Tibial artery (tissue), 4 donors: ENCODE data around the gene PAQR5.
"Not testable (repeated sequence)": the region's sequence is repeated elsewhere in the genome, so short reads cannot be mapped to it uniquely, and the experiment has no call there.

Source experiments
- DNase-seq, 2 donors: peaks; one replicate each; pipeline ENCODE4 v3.0.0-alpha.2; 2019
- H3K27ac ChIP-seq, 2 donors: fragments of 200-600 bp; sonication (generic) in 1 of 2; 1 replicate in 1 of 2; 2 replicates in 1 of 2; pipeline ENCODE4 v1.5.1; 2018 to 2019; ENCODE audit warnings: mild to moderate bottlenecking in 1 of 2
- H3K27me3 ChIP-seq, 2 donors: fragments of 200-600 bp; sonication (generic) in 1 of 2; one replicate each; pipeline versions ENCODE4 v1.5.1 to v1.6.0; 2016 to 2019
- H3K36me3 ChIP-seq, 3 donors: fragments of 200-600 bp; sonication (generic) in 2 of 3; one replicate each; pipeline ENCODE4 v1.5.1; 2016 to 2019; ENCODE audit warnings: mild to moderate bottlenecking in 2 of 3
- H3K4me1 ChIP-seq, 4 donors: fragments of 200-600 bp; sonication (generic) in 2 of 4; 1 replicate in 3 of 4; 2 replicates in 1 of 4; pipeline ENCODE4 v1.5.1; 2016 to 2019
- H3K4me3 ChIP-seq, 2 donors: fragments of 200-600 bp; sonication (generic) in 1 of 2; 1 replicate in 1 of 2; 2 replicates in 1 of 2; pipeline ENCODE4 v1.5.1; 2018 to 2019; ENCODE audit warnings: mild to moderate bottlenecking in 2 of 2
- H3K9me3 ChIP-seq, 3 donors: fragments of 200-600 bp; sonication (generic) in 1 of 3; one replicate each; pipeline ENCODE4 v1.5.1; 2016 to 2019
- intact Hi-C: fragments of 100-400 bp; cut with DNase I; formaldehyde crosslinking; loops from one replicate; pipeline ENCODE4 v1.15.0; 2023; ENCODE audit warnings: low total_unique reads
- TF ChIP-seq, protein P1 (sequence below), 2 experiments: fragments of 200-600 bp in 1 of 2; fragments of 450-650 bp in 1 of 2; IDR thresholded peaks; one replicate each; pipeline ENCODE4 v1.5.1; 2017 to 2019; ENCODE audit warnings: antibody characterized with exemption in 2 of 2, mild to moderate bottlenecking in 1 of 2, moderate library complexity in 1 of 2

The PAQR5 gene

DNA sequence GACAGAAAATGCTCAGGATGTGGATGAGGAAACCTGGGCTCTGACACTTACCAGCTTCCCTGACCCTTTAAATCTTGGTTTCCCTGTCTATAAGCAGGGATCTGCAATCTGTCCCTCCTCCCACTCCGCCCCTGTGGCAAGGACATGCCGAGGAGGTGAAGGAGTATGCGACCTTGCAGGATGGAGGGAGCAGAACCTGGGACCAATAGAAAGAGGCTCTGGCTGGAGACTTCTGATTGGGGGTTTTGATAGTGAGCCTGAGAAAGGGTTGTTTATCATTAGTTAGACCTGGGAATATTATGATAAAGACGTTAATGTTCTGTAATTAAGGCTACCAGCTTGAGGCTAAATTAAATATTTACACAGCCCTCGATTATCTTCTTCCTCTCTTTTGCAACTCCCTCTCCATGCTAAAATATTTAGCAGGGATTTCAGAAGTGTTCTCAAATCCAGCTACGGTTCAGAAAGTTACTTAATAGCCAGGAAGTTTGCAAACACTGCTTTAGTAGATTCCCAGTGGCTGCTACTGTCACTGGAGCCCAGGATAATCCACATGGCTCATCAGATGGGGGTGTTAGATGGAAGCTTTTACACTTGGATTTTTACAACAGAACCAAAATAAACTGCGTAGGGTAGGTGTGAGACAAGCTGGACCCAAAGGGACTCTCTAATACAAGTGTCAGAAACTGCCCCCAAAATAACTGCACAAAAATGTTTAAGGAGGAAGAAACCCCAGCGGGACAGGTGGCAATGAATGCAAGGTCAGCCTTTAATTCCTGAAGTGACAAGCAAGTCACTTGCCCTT is 9.2 kb upstream of the PAQR5 start:
- TF ChIP-seq, protein P1, sequence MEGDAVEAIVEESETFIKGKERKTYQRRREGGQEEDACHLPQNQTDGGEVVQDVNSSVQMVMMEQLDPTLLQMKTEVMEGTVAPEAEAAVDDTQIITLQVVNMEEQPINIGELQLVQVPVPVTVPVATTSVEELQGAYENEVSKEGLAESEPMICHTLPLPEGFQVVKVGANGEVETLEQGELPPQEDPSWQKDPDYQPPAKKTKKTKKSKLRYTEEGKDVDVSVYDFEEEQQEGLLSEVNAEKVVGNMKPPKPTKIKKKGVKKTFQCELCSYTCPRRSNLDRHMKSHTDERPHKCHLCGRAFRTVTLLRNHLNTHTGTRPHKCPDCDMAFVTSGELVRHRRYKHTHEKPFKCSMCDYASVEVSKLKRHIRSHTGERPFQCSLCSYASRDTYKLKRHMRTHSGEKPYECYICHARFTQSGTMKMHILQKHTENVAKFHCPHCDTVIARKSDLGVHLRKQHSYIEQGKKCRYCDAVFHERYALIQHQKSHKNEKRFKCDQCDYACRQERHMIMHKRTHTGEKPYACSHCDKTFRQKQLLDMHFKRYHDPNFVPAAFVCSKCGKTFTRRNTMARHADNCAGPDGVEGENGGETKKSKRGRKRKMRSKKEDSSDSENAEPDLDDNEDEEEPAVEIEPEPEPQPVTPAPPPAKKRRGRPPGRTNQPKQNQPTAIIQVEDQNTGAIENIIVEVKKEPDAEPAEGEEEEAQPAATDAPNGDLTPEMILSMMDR (IDR thresholded peaks at IDR 0.05) = no peak
- DNase-seq = no peak
- H3K27ac ChIP-seq = no peak overlapping the region
- H3K27me3 ChIP-seq = no peaks in the 10 kb centered on the region
- no peaks in the 10 kb centered on the region for H3K9me3 ChIP-seq
- no peak overlapping the region for H3K4me3 ChIP-seq
- H3K36me3 ChIP-seq = no peaks in the 10 kb centered on the region
- intact Hi-C loops = no loop called here
- no peaks in the 10 kb centered on the region for H3K4me1 ChIP-seq

DNA sequence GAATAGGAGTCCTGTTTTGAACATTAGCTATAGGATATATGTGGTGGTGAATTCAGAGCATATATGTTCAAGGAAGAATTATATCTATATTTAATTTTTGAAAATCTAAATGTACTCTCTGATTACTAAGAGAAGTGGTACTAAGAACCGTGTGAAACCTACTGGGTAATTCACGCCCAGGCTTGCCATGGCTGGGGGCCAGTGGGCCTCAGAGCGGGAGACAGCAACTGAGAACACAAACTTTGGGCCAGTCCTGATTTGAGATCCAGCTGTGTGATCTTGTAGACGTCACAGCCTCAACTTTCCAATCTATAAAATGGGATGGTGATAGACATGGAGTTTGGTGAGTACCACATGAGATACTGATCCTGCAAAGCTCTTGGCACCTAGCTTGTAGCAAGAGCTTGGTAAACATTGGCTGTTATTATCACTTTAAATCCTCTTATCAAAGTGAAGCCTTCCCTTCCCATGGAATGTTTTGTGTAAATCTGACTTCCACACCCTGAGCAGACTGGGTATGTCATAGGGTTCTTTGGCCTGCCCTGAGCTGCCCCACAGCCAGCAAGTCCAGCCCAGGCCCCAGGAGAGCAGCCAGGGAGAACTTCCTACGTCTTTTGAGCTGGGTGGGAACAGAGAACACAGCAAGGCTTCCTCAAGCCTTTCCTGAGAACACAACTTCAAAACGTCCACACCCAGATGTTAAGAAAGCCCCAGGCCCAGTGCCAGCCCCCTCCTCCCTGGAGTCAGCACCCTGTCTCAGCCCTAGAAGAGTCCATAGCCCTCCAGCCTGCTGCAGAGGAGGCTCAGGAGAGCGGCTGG is 8.2 kb upstream of the PAQR5 start:
- Histone ChIP-seq H3K36me3 (no peaks in the 10 kb centered on the region), H3K4me1 (no peaks in the 10 kb centered on the region), H3K27me3 (no peaks in the 10 kb centered on the region), H3K9me3 (no peaks in the 10 kb centered on the region), H3K27ac (no peak overlapping the region), H3K4me3 (no peak overlapping the region)
- DNase-seq = peak in 1 of 2 donors; percentile 25
- intact Hi-C loops = no loop called here
- TF ChIP-seq, protein P1 (IDR thresholded peaks at IDR 0.05) = no peak

DNA sequence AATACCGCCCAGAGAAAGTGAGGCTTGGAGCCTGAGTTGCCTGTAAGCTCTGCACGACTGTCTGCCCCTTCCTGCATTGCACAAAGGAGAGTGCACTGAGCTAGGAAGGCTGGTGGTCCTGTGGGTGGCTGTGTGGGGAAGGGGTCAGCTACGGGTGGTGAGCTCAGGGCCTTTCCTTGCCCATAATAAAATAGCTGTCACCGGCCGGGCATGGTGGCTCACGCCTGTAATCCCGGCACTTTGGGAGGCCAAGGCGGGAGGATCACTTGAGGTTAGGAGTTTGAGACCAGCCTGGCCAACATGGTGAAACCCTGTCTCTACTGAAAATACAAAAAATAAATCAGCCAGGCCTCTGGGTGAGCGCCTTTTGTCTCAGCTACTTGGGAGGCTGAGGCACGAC is 7.1 kb upstream of the PAQR5 start:
- H3K9me3 ChIP-seq, H3K27me3 ChIP-seq, H3K4me3 ChIP-seq, H3K27ac ChIP-seq, H3K36me3 ChIP-seq, DNase-seq, intact Hi-C loops, H3K4me1 ChIP-seq: not testable (repeated sequence)

DNA sequence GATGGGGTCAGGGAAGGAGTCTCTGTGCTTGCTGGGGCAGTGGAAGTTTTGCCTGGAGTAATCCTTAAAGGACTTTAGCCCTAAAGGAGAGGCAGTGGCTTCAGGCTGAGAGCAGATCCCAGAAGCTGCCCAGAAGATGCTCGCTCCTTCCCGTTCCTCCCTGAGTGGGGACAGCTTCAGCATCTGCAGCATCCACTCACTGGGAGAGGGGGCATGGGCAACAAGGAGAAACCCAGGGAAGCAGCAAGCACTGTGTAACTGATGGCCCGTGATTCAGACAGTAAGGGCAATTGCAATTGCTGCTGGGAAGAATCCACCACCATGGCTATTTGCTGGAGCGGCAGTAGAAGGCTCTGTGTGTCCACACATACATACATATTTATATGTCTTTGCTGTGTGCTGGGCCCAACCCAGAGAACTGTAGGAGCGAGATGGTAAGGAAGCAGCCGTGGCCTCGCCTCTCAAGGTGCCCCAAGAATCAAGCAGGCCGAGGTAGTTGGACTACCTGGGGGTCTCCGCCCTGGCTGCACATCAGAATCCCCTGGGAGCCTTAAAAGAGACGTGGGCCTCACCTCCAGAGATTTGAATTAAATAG is 5.8 kb upstream of the PAQR5 start:
- peaks cover 0 to 12% of the 10 kb centered on the region in 2 donors for H3K27me3 ChIP-seq
- DNase-seq = peak in 1 of 2 donors; percentile 40
- H3K4me1 ChIP-seq = no peaks in the 10 kb centered on the region
- TF ChIP-seq, protein P1 (IDR thresholded peaks at IDR 0.05) = no peak
- H3K9me3 ChIP-seq = no peaks in the 10 kb centered on the region
- intact Hi-C loops = no loop called here
- H3K4me3 ChIP-seq = no peak overlapping the region
- no peak overlapping the region for H3K27ac ChIP-seq
- no peaks in the 10 kb centered on the region for H3K36me3 ChIP-seq

DNA sequence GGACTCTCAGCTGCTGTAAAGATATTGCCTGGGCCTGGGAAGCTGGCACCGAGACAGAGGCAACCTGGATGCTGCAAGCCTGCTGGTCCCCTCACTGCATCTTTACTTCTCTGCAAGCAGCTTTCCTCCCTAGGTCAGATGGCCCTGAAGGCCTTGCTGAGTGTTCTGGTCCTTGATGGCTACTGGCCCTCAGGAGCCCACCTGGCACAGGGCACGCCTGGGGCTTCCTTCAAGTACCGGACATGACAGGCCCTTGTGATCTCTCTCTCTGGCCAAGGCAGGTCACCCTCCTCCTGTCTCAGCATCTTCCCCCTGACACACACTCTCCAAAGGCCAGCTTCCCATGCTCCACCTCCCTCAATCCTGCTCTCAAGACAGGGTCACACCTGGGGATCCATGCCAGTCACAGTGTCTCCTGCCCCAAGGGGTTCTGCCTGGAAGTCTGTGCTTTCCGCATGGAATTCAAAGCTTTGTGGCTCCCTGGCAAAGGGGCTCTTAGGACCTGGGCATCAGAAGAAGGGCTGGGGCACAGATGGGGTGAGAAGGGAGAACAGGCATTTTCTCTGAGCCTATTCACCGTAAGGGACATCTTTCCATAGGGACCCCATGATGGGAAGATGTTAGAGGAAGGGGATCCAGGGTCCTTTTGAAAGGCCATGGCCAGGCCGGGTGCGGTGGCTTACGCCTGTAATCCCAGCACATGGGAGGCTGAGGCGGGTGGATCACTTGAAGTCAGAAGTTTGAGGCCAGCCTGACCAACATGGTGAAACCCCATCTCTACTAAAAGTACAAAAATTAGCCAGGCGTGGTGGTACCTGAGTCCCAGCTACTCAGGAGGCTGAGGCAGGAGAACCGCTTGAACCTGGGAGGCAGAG is 4.7 kb upstream of the PAQR5 start:
- DNase-seq = peak in 1 of 2 donors; percentile 44

More for the DNA sequence above, 4.7 kb upstream of the PAQR5 start:
- Histone ChIP-seq H3K27me3 (peaks cover 0 to 23% of the 10 kb centered on the region in 2 donors), H3K4me1 (peaks cover 0 to 6% (median 6%) of the 10 kb centered on the region in 4 donors), H3K4me3 (no peak overlapping the region), H3K27ac (no peak overlapping the region), H3K9me3 (no peaks in the 10 kb centered on the region), H3K36me3 (no peaks in the 10 kb centered on the region)
- intact Hi-C loops = no loop called here
- TF ChIP-seq, protein P1 (IDR thresholded peaks at IDR 0.05) = no peak
